GM06990 (cell line): ENCODE results near the gene UBE3B.
"Not testable (repeated sequence)": the region's sequence is repeated elsewhere in the genome, so short reads cannot be mapped to it uniquely, and the experiment has no call there.

Source experiments
- DNase-seq: peaks from one replicate; pipeline ENCODE4 v3.0.0-alpha.2; 2011; ENCODE audit not compliant: insufficient read length; ENCODE audit errors: extremely low read depth
- H3K27me3 ChIP-seq: replicated peaks from 2 replicates; pipeline ENCODE4 v1.6.0; 2011; ENCODE audit warnings: low read length; ENCODE audit not compliant: control insufficient read depth, insufficient read depth
- H3K36me3 ChIP-seq: 2 replicates; pipeline ENCODE4 v1.5.1; 2011; ENCODE audit warnings: low read length; ENCODE audit not compliant: control insufficient read depth, insufficient read depth
- H3K4me3 ChIP-seq: replicated peaks from 2 replicates; pipeline ENCODE4 v1.5.1; 2011; ENCODE audit warnings: low read depth, mild to moderate bottlenecking, control low read depth, low read length
- CTCF ChIP-seq: IDR thresholded peaks from 2 replicates; pipeline ENCODE4 v1.5.1; 2011; ENCODE audit warnings: low read length, control low read depth, mild to moderate bottlenecking, inconsistent platforms; ENCODE audit not compliant: insufficient read depth, poor library complexity, severe bottlenecking

The UBE3B gene

GRCh38 chr12:109477185-109477962, at the start of gene UBE3B, which contains the start of gene KCTD10:
TSS of gene UBE3B (plus strand) at chr12:109477634. CDS start at chr12:109483552, 5,918 bp downstream.
TSS of gene KCTD10 (minus strand) at chr12:109477300. CDS start at chr12:109477262, 38 bp downstream.
- peak; percentile 94 for DNase-seq
- Histone ChIP-seq H3K27me3 (no peaks in the 10 kb centered on the region), H3K36me3 (no peaks in the 10 kb centered on the region), H3K4me3 (peak within 1 kb of the TSS; percentile 96)
- TF ChIP-seq CTCF = no peak

- peak; percentile 100 for TF ChIP-seq CTCF
Measured at GRCh38 chr12:109428037-109428629, 49.3 kb upstream of the UBE3B start.

GRCh38 chr12:109428804-109429203, 48.6 kb upstream of the UBE3B start:
- not testable (repeated sequence) for H3K36me3 ChIP-seq, H3K27me3 ChIP-seq, DNase-seq, H3K4me3 ChIP-seq

More at GRCh38 chr12:109428037-109428629, 49.3 kb upstream of the UBE3B start:
- H3K36me3 ChIP-seq = no peaks in the 10 kb centered on the region
- H3K4me3 ChIP-seq = no peak overlapping the region
- DNase-seq = peak; percentile 61
- no peaks in the 10 kb centered on the region; the same call in 1 of the 2 replicates for H3K27me3 ChIP-seq

GRCh38 chr12:109430244-109430643, 47.2 kb upstream of the UBE3B start:
- no peak for DNase-seq
- Histone ChIP-seq H3K36me3 (no peaks in the 10 kb centered on the region), H3K4me3 (no peak overlapping the region), H3K27me3 (no peaks in the 10 kb centered on the region; the same call in 1 of the 2 replicates)
- no peak for TF ChIP-seq CTCF

- no peaks in the 10 kb centered on the region for H3K27me3 ChIP-seq
- no peak overlapping the region for H3K4me3 ChIP-seq
- DNase-seq = no peak
- no peaks in the 10 kb centered on the region for H3K36me3 ChIP-seq
- TF ChIP-seq CTCF = no peak
Measured at GRCh38 chr12:109432431-109432830, 45.0 kb upstream of the UBE3B start.

- Histone ChIP-seq H3K36me3 (no peaks in the 10 kb centered on the region), H3K27me3 (no peaks in the 10 kb centered on the region), H3K4me3 (no peak overlapping the region)
- DNase-seq = peak; percentile 71
- TF ChIP-seq CTCF = peak; percentile 98
Measured at GRCh38 chr12:109432842-109433304, 44.6 kb upstream of the UBE3B start.
